GM21786 (cell line): ENCODE measurements around the gene CLCN6.

Experiments used
- ATAC-seq: cut with Tn5 transposase; IDR thresholded peaks from one replicate; pipeline ENCODE4 v1.9.1; 2021; ENCODE audit not compliant: unreplicated experiment

CLCN6 gene

DNA sequence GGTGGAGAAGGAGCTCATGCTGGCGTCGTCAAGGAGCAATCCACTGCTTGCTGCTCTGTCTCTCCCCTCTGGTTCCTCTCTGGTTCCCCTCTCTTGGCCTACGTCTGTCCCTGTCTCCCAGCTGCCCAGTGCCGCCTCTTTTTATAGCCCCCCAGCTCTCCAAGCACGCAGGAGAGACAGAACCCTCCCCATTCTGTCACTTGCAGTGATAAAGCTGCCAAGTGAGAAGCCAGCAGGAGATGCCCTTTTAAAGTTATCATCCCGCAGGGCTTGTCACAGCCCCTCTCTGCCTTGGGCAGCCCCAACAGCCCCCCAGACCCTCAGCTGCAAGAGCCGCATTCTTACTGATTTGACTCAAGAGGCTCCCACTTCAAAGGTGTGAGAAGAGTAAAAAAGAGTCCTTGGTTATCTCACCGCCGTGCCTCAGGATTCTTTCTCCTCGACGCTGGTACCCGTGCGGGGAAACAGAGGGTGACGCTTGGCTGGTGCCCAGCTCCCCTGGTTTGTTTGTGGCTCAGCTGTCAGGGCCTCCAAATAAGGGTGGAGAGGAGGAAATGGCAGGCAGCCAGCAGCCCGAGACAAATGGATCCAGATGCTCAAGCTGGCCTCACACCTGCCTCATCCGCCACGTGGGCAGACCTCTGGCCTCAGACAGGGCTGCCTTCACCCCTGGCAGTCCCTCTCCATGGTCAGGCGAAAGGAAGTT is 41.8 kb downstream of the CLCN6 start, which contains the start of gene NPPA:
Gene NPPA (minus strand): TSS at position 117 of the 706 bp plus-strand sequence. CDS start 99 bp downstream, at position 18.
- no peak for ATAC-seq

DNA sequence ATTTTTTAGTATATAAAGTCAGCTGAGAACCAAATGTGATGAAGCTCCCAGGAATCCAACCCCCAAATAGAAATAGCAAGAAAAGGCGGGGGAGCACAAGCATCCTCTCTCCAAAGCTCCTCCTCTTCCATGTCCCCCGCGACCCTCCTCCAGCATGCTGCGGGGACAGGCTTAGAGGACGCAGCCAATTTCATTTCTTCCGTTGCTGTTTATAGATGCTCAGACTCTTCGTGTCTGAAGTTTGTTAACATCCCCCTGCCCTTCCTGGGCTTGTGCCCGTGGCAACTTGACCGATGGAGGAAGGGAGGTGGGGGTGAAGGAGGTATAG is 42.3 kb downstream of the CLCN6 start:
- no peak for ATAC-seq

DNA sequence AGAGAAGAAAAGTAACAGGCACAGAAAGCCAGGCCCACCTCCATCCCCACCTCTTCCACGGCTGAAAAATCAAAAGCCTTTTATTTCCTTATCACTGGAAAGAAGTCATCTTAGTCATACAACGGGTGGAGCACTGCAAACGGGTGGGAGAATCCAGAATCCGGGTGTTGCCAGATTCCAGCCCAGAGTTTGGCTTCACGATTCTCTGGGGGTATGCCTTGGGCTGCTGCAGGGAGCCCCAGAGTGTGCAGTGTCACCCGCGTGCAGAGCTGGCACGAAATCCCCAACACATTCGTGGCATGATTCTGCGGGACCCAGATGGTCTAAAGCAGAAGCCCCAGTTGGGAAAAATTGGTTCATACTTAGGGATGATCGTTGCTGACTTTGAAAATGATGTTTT is 44.2 kb downstream of the CLCN6 start:
- ATAC-seq = no peak

DNA sequence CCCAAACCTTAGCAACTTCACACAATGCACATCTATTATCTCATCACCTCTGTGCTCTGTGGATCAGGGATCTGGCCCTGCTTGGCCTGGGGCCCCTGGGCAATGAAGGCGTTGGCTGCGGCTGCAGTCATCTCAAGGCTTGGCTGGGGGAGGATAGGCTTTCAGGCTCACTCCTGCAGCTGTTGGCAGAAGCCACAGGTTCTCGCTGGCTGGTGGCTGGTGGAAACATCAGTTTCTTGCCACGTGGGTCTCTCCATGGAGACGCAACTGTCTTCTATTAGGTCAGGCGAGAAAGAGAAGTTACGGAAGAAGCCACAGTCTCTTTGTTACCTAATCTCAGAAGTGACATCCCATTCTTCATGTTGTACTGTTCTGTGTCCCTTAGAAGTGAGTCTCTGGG is 45.2 kb downstream of the CLCN6 start:
- no peak for ATAC-seq

DNA sequence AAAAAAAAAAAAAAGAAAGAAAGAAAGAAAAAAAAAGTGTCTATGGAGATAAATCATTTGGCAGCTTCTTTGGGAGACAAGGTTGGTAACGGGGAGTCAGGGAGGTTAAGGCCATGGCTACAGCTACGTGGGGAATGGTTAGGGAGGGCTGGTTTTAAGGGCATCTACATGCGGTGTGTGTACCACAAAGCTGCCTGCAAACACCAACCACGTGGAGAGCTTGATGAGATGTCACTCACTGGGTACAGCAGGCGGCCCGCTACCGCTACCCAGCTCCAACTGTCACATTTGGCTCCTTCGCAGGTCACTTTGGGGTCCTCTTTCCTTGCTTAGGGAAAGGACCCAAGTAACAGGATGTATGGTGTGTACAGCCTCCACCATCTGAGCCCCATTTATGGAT is 48.5 kb downstream of the CLCN6 start:
- ATAC-seq = no peak

DNA sequence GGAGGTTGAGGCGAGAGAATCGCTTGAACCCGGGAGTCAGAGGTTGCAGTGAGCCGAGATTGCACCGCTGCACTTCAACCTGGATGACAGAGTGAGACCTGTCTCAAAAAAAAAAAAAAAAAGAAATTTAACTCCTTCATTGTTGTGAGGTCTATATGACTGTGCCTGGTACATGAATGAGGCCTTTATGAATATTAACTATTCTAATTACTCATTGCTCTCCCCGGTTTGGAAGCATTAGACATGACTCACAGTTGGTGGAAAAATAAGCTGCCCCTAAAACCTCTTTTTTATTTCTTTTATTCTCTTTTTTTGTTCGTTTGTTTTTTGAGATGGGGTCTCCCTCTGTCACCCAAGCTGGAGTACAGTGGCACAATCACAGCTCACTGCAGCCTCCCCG is 49.4 kb downstream of the CLCN6 start:
- ATAC-seq = no peak

DNA sequence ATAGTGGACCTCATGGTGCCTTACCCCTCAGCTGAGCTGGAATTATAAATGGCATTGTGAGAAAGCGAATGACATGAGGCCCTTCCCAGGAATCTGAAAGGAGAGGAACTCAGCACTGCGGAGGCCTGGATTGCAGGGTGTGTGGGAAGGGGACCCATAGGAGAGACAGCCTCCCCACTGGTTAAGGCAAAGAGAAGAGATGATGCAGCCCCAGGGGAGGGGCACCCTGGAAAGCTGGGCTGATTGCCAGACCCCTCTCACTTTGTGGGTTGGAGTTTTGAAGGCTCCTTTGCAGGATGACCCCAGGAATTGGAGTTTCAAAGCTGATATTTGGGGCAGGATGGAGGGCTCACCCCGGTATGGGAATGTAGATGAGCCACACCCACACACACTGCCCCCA is 50.7 kb downstream of the CLCN6 start:
- no peak for ATAC-seq

DNA sequence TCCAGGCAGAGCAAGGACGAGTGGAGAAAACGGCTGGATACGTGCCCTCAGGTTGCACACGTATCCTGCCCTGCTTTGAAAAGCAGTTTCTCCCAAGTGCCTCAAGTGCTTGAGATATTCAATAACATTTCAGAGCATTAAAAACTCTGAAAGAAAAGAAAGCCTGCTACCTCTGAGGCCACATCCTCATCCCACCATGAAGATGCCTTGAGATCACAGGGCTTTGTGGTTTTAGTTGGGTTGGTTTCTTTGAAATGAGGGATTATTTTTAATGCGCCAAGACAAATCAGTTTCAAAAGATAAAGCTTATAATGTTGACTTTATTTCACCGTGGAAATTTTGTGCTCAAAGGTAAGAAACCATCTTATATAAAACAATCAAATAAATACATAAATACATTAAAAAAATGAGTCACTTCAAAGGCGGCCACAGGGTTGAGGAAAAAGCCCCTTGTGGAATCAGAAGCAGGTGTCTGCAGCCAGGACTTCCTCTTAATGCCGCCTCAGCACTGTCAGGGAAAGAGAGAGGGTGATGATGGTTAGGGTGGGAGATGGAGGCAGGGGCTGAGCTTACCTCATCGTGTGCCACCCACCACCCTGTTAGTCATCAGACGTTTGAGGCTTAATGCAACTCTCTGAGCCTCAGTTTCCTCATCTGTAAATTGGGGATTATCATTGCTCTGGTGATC is 51.3 kb downstream of the CLCN6 start:
- no peak for ATAC-seq

DNA sequence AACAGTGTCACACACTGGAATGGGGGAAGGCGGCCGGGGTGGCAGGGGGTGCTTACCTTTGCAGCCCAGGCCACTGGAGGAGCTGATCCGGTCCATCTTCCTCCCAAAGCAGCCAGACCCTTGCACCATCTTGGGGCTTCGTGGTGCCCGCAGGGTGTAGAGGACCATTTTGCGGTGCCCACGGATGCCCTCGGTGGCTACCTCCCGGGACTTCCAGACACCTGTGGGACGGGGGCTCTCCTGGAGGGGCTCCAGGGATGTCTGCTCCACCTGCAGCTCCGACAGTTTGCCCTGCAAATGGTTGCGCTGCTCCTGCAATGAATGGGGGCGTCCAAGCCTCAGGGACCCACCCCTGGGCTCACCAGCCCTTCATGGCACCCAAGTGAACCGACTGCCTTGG is 52.2 kb downstream of the CLCN6 start:
- ATAC-seq = no peak

DNA sequence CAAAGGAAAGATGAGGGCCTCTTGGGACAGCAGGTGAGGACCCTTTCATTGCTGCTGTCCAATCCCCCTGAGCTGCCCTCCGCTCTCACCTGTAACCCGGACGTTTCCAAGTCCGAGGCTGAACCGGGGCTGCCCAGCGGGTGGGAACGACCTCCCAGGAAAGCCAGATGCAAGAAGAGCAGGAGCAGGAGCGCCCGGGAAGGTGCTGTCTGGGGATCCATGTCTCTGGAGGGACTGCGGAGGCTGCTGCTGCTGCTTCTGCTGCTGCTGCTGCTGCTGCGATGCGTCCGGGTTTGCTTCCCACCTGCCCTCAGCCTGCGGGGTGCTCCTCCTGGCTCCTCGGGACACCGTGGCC is 52.6 kb downstream of the CLCN6 start, which contains the start of gene NPPB:
Gene NPPB (minus strand): TSS at position 333 of the 355 bp plus-strand sequence. CDS start 112 bp downstream, at position 221.
- no peak for ATAC-seq

DNA sequence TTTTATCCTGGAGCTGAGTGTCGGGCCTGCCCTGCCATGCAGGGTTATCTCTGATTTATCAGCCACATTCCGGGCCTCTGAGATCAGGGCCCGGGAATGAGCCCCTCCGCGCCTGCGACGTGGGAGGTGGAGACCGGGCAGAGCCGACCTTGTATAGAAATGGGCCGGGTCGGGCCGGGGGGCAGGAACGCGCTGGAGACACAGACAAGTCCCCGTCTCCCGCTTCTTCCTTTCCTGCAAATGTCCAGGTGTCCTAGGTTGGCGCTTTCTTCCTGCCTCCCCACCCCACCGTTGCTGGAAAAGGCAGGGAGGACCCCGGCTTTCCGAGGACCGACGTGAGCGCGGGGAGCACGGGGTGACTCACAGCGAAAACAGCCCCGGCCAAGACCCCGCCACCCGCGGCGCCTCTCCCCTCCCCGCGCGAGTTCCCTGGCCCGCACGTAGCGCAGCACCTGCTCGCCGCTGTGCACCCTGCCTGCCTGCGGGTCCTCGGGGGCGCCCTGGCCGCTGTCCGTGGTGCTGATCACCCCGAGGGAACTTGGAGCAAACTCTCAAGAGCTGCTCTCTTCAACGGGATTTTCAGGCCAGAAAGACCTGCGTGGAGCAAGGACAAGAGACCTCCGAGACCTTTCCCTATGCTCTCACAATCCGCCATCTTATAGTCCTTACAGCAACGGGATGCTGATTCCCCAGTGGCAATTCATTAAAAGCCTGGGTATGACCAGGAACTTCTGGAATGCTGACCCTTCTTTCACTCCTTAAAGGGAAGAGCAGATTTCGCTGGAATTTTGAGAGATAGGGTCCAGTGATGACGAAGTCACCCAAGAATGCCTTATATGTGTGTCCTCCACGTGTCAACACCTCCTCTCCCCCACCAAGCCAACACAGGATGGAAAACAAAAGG is 53.2 kb downstream of the CLCN6 start:
- ATAC-seq = no peak

DNA sequence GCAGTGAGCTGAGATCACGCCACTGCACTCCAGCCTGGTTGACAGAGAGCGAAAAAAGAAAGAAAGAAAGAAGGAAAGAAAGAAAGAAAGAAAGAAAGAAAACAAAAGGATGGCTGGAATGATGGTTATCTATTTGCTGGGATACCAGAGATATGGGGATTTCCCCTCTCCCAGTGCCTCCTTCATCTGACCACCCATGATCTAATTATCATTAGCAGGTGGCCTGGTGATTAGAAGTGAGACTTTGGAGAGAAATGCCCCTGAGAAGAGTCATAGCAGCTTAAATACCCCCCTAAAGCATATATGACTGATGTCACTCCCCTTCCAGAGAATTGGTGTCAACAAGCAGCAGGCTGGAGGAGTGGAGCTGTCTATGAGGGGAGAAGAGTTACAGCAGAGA is 54.1 kb downstream of the CLCN6 start:
- ATAC-seq = no peak

DNA sequence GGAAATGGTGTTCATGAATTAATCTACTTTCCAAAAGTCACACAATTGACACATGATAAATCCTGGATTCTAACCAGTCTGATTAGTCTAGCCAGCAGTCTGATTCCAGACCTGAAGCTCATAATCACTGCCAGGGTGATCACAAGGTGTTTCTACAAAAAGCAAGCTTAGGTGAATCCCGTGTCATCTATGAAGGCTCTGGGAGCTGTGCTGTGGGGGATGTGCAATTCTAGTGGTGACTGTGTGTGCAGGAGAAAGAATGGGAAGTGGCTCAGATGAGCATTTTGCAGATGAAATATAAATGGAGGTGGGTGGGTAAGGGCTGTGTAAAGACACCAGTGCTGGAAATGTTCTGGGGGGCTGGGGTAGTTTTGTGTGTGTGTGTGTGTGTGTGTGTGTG is 54.6 kb downstream of the CLCN6 start:
- ATAC-seq = no peak

DNA sequence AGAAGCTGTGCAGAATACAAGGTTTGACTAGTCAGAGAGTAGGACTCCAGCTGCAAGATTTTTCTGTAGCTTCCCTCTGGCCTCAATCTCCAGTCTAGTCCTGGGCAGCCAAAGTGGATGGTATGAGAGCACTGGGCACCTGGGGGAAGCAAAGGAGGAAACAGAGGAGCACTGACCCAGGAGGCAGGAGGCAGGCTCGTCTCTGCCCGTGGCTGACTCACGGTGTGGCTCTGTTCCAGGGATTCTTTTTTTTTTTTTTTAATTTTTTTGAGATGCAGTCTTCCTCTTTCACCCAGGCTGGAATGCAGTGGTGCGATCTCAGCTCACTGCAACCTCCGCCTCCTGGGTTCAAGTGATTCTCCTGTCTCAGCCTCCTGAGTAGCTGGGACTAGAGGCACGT is 56.9 kb downstream of the CLCN6 start:
- no peak for ATAC-seq

DNA sequence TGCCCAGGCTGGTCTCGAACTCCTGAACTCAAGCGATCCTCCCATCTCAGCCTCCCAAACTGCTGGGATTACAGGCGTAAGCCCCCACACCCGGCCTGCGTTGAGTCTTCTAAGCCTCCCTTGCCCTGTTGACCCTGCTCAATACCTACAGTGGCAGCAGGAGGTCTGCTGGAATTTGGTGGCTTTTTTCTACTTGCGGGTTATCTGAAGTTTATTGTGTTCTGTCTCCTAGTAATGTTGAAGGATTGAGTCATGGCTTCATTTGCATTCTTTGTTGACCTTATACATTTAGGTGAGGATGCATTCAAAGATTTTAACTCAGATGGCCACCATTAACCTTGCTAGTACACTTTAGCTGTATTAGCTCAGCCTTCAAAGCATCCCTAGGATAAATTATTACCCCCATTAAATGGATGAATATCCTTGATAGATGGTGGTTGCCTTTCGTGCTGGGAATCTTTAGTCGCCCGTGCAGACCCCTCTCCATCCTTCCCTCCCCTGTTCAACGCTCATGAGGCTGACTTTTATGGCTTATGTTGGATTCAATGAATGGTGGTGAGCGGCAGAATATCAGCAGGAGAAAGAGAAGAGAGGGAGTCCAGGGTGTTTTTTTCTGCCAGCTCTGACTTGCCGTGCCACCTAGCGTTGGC is 62.5 kb downstream of the CLCN6 start:
- no peak for ATAC-seq

DNA sequence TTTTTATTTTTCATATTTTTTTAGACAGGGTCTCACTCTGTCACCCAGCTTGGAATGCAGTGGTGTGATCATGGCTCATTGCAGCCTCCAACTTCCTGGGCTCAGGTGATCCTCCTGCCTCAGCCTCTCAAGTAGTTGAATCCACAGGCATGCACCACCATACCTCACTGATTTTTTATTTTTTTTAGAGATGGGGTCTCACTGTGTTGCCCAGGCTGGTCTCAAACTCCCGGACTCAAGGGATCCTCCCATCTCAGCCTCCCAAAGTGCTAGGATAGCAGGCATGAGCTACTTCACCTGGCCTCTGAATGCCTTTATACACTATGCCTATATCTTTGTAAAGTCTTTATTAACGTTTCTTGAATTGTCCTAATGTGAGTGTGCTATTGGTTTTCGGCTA is 63.1 kb downstream of the CLCN6 start:
- no peak for ATAC-seq

DNA sequence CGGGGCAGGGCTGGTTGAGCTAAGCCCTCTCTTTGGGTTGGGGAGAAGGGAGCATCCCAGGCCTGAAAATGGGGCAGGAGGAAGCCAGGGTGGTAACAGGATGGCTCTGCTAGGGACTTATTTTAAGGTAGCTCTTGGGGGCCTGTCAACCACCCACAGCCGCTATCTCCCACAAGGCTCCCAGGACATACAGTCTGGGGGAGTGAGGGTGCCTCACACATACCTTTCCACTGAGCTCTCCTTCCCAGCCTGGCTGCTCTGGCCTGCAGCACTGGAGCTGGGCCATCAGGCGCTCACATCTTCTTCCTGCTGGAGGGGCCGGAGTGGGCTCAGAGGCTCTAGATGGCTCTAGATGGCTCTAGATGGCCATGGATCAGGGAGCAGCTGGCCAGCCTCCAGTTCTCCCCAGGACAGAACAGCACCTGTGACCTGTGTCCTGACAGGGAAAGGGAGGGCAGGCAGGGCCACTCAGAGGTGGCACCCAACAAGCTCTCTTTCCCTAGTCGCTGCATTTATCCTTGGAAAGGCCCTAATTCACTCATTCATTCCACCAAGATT is 63.7 kb downstream of the CLCN6 start:
- ATAC-seq = no peak

DNA sequence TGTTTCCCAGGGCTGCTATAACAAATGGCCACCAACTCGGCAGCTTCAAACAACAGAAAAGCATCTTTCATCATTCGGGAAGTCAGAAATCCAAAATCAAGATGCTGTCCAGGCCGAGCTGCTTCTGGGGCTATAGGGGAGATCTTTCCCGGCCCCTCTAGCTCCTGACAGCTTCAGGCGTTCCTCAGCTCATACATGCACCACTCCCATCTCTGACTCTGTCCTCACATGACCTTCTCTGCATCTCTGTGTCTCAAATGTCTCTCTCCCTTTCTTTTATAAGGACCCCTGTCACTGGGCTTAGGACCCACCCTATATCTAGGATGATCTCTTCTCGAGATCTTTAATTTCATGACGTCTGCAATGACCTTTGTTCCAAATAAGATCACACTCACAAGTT is 66.6 kb downstream of the CLCN6 start:
- ATAC-seq = no peak

DNA sequence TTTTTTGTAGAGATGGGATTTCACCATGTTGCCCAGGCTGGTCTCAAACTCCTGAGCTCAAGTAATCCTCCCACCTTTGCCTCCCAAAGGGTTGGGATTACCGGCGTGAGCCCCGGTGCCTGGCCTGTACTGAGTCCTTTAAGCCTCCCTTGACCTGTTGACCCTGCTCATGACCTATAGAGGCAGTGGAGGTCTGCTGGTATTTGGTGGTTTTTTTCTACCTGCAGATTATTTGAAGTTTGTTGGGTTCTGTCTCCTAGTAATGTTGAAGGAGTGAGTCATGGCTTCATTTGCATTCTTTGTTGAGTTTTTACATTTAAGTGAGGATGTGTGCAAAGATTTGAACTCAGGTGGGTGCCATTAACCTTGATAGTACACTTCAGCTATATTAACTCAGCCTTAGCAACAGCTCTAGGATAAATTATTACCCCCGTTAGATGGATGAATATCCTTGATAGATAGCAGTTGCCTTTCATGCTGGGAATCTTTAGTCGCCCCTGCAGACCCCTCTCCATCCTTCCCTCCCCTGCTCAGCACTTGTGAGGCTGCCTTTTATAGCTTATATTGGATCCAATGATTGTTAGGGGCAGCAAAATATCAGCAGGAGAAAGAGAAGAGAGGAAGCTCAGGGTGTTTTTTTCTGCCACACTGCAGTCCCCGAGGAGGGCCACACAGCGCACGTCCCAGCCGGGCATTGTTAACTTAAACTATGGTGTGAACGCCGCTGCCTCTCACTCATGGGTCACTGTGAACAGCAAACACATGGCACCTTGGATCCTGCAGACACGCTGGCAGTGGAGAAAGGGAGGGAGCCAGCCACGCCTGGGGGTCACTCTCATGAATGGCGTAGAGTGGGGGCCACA is 67.6 kb downstream of the CLCN6 start:
- no peak for ATAC-seq

DNA sequence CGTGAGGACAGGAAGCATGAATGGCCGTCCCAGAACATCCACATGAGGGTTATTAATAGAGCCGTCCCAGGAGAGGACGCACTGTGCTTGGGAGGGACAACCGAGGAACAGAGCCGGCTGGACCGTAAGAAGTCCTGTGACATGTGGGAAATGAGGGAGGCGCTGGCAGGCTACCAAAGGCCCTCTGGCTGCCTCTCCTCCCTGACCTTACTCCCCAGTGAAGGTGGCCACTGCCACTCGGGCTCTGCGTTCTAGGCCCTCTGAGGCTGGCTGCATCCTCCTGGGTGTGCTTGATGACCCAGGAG is 68.2 kb downstream of the CLCN6 start:
- no peak for ATAC-seq
